NCI-H2107 (cell line): ENCODE data around the gene CENPQ.
A peak's percentile ranks its signal among the peaks of the same experiment; 100 is the strongest.
"Not testable (repeated sequence)": the region's sequence is repeated elsewhere in the genome, so short reads cannot be mapped to it uniquely, and the experiment has no call there.

Experiments
- DNase-seq: peaks from one replicate; lab custom pipeline; 2025; lab: John Stamatoyannopoulos, UW

Gene CENPQ

DNA sequence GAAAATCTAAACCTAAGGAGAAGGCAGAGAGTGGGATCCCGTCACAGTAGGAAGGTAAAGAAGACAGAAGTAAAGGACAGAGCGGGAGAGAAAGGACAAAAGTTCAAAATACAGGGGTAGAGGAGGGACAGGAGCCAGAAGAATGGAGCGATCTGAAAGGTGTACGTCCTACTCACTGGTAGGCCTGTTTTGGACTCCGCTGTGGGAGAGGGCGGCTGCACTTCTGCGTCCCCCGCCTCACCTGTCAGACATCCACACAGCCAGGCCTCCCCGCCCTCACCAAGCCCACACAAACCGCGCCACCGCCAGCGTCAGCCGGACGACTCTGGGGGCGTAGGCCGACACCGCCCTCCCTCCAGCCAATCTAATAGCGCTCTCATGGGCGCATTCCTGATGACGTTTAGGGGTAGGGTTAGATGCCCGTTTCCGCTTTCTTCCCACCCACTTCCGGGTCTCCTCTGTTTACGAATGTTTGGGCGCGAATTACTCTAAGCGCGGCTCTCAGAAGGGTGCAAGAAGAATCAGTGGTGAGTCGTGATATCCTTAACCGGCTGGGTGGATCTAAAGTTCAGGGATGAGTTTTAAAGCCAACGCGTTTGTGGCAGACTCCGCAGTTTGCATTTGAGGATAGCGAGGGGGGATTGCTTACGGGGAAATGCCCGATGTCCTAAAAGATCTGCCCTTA, at the start of gene CENPQ, which contains the start of gene MMUT:
Gene CENPQ (plus strand): TSS at position 444 of the 685 bp plus-strand sequence. CDS start 6,807 bp downstream, outside the sequence.
Gene MMUT (minus strand): TSS at position 327 of the 685 bp plus-strand sequence. CDS start 3,787 bp downstream, outside the sequence.
- DNase-seq: peak; percentile 59

GRCh38 chr6:49415358-49415757, 47.8 kb upstream of the CENPQ start:
- DNase-seq: no peak

GRCh38 chr6:49416195-49416594, 47.0 kb upstream of the CENPQ start:
- no peak for DNase-seq

- DNase-seq: no peak
These were observed 39.4 kb upstream of the CENPQ start for GRCh38 chr6:49423817-49424216.

- DNase-seq: no peak
These were observed 33.0 kb upstream of the CENPQ start for GRCh38 chr6:49430187-49430586.

DNA sequence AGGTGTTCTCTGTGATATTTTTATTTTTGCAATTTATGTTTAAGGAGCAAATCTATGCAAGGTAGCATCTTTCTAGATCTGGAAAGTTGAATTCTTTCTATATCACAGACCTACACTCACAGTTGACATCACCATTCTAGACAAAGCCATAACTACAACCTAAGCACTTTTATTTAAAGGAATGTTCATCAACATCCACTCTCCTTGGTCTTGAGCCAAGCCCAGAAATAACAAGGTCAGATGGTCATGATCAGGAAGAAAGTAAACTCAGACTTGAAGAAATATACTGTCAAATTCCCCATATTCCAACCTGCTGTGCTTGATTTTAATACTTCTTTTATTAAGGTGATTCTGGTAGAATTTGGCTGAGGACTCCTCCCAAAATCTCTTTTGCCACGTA, 32.3 kb upstream of the CENPQ start:
- no peak for DNase-seq

GRCh38 chr6:49453221-49453620, 9.9 kb upstream of the CENPQ start:
- DNase-seq: no peak

DNA sequence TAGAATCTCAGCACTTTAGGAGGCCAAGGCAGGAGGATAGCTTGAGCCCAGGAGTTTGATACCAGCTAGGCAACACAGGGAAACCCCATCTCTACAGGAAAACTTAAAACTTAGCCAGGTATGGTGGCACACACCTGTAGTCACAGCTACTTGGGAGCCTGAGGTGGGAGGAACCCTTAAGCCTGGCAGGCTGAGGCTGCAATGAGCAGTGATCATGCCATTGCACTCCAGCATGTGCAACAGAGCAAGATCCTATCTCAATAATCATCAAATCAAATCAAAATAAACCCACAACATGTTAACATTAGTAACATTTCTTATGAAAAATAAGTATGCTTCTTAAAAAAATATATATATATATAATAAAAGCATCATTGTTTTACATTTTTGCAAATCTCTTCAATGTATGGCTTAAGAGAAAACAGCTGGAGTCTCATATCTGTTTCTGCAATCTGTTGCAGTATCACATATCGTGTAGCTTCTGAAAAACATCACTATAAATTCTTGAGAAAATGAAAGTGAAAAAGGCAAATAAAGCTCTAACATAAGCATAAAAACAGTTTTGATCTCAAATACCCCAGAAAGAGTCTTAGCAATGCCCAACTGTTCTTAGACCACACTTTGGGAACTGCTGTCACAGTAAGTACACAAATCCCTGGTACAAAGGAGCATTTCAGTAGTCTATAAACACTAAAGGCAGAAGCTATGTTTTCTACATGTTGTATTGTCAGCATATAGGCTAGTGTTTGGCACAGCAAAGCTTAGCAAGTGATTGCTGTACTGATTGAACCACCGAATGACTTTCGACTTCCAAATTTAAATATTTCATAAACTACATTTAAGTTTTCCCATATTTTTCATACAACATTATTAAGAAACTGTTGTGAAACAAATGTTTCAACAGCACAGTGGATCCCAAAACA, 8.1 kb upstream of the CENPQ start:
- DNase-seq: no peak

DNA sequence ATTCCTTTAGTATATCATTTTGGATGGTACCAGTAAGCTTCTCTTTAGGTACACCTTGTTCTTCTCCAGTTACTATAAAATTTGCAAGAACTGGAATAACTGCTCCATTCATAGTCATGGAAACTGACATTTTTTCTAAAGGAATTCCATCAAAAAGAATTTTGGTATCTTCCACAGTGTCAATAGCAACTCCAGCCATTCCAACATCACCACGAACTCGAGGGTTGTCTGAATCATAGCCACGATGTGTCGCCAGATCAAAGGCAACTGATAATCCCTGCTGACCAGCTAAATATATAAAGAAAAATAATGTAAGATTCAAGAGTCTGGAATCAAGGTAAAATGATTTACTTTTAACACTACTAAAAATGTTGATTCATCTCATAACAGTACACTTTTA, 5.4 kb upstream of the CENPQ start:
- DNase-seq: no peak

DNA sequence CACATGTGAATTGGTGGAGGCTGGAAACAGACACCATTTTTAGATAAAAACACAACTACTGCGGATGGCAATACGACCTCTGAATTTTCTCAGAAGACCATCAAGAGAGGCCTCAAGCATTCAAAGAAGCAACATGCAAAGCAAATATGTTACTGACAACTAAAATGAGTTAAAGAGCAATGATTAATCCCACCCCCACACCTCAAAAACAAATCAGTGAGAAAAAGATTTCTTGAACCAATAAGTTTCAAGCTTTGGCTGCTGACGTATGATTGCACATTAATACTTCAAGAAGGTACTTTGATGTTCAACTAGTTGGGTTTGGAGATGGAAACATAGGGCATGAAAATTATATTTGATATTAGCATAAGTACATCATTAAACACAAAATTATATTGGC, 1.1 kb upstream of the CENPQ start:
- no peak for DNase-seq

GRCh38 chr6:49462599-49462926, 607 bp upstream of the CENPQ start:
- DNase-seq: no peak

- DNase-seq: no peak
These were observed 420 bp downstream of the CENPQ start for GRCh38 chr6:49463612-49463967.

DNA sequence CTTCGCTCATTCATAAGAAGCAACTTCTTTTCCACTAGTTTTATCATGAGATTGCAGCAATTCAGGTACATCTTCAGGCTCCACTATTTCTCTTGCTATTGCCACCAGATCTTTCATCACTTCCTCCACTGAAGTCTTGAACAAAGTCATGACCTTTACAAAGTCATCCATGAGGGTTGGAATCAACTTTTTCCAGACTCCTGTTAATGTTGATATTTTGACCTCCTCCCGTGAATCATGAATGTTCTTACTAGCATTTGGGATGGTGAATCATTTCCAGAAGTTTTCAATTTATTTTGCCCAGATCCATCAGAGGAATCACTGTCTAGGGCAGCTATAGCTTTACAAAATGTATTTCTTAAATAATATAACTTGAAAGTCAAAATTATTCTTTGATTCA, 1.5 kb downstream of the CENPQ start:
- no peak for DNase-seq

- DNase-seq: no peak
These were observed 4.9 kb downstream of the CENPQ start for GRCh38 chr6:49468042-49468441.

- not testable (repeated sequence) for DNase-seq
These were observed 13.4 kb downstream of the CENPQ start for GRCh38 chr6:49476564-49476963.

DNA sequence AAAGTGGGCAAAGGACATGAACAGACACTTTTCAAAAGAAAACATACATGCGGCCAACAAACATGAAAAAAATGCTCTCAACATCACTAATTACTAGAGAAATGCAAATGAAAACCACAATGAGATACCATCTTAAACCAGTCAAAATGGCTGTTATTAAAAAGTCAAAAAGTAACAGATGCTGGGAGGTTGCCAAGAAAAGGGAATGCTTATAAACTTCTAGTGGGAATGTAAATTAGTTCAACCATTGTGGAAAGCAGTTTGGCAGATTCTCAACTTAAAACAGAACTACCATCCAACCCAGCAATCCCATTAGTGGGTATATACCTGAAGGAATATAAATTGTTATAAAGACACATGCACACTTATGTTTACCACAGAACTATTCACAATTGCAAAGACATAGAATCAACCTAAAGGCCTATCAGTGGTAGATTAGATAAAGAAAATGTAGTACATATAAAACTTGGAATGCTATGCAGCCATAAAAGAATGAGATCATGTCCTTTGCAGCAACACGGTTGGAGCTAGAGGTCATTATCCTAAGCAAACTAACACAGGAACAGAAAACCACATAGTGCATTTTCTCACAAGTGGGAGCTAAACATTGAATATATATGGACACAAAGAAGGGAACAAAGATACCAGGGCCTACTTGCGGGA, 16.3 kb downstream of the CENPQ start:
- DNase-seq: no peak

DNA sequence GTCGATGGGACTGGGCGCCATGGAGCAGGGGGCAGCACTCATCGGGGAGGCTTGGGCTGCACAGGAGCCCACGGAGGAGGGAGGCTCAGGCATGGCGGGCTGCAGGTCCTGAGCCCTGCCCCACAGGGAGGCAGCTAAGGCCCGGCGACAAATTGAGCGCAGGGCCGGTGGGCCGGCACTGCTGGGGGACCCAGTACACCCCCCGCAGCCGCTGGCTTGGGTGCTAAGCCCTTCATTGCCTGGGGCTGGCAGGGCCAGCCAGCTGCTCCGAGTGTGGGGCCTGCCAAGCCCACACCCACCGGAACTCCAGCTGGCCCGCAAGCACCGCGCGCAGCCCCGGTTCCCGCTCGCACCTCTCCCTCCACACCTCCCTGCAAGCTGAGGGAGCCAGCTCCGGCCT, 18.7 kb downstream of the CENPQ start:
- not testable (repeated sequence) for DNase-seq

DNA sequence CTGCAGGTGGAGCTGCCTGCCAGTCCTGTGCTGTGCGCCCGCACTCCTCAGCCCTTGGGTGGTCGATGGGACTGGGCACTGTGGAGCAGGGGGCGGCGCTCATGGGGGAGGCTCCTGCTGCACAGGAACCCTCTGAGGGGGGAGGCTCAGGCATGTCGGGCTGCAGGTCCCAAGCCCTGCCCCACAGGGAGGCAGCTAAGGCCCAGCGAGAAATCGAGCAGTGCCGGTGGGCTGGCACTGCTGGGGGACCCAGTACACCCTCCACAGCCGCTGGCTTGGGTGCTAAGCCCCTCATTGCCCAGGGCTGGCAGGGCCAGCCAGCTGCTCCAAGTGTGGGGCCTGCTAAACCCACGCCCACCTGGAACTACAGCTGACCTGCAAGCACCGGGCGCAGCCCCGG, 20.2 kb downstream of the CENPQ start:
- DNase-seq: not testable (repeated sequence)

- DNase-seq: no peak
These were observed 27.5 kb downstream of the CENPQ start for GRCh38 chr6:49490633-49491032.

- no peak for DNase-seq
These were observed 34.1 kb downstream of the CENPQ start for GRCh38 chr6:49497304-49497703.

DNA sequence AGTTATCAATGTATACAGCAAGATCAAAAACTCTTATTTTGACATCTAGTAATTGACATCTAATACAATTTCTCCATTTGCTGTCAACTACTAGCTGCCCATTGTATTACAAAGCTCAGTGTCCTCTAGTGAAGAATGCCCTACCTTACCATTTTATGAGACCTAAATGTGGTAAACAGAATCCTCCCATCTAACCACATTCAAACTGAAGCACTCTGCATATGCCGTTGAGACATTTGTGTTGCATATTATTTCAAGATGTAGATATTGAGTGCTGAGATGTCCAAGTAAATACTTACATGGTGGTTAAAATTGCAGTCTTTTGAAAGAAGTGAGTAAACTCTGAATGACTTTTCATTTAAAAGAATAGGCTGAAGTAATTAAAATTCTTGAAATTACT, 36.0 kb downstream of the CENPQ start:
- no peak for DNase-seq

- no peak for DNase-seq
These were observed 36.5 kb downstream of the CENPQ start, which contains the start of gene GLYATL3 for GRCh38 chr6:49499623-49500022. Gene GLYATL3, plus strand, starts transcription at chr6:49499923. Its CDS starts 12,068 bp downstream, at chr6:49511991.

- no peak for DNase-seq
These were observed 41.5 kb downstream of the CENPQ start for GRCh38 chr6:49504666-49505065.
